Fibroblast of skin of right quadriceps (primary cell): Measurements from ENCODE around the gene ALOX15.
"Not testable (repeated sequence)": the region's sequence is repeated elsewhere in the genome, so short reads cannot be mapped to it uniquely, and the experiment has no call there.

Experiments used
- DNase-seq: peaks from one replicate; pipeline ENCODE4 v3.0.0-alpha.2; 2013

ALOX15 gene

DNA sequence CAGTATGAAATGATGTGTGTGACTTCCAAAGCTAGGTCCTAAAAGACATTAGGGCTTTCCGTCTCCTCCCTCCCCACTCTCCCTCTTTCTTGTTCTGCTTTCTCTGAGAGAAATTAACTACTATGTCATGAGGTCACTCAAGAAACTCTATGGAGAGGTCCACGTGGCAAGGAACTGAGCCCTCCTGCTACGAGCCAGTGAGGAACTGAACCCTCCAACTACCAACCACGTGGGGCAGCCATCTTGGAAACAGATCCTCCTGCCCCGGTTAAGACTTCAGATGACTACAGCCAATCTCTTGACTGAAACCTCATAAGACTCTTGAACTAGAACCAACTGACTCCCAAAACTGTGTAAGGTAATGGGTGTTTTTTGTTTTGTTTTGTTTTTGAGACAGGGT lies 4.2 kb upstream of the ALOX15 start:
- DNase-seq: no peak

DNA sequence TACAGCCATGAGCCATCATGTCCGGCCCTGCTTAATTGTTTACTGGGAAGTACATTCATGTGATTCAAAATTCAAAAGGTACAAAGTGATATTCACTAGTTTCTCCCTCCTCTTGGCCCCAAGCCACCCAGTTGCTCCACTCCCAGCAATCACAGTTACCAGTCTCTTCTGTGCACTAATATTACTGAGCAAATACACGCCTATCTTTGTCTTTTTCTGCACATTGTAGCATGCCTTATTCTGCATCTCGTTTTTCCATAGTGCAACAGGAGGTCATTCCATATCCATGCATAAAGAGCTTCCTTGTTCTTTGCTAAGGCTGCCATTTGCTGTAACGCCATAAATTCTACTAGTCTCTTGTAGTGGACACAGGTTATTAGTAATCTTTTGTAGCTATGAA lies 2.2 kb upstream of the ALOX15 start:
- DNase-seq: no peak

DNA sequence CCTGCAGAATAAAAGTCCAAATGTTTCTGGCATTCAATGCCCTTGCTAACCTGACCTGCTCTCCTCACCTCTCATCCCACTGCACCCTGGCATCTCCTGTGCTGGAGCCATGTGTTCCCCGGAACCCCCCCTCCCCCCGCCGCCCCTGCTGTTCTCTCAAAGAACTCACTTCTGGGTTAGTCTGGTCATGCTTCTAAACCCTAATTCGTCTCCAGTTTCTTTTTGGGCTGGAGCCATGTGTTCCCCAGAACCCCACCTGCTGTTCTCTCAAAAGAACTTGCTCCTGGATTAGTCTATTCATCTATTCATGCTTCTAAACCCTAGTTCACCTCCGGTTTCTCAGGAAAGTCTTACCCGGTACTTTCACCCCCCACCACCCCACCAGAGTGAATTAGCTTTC lies 808 bp upstream of the ALOX15 start:
- no peak for DNase-seq

DNA sequence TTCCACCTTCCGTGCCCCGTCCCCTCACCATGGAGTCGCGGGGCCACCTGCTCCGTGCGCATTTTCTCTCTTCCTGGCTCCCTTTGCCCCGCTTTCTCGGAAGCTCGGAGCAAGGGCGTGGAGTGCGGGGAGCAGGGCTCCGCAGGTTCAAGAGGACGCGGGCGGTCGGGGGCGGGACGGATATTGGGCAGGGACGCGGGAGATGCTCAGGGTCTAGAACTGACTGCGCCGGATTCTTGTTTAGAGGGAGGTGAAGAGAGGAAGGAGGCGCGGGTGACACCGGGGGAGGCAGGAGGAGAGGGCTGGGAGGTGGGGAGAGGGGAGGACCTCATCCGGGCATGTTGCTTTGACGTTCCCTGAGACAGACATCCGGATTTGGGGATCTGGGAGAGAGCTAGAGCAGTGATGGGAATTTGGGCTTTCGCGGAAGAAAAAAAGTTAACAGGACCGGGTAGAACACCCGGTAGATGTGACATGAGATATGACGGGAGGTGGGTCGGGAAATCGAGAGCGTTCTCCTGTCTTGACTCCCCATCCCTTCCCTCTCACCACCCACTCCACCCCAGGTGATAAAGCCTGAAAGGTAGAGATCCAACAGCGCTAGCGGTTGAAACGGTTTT lies 799 bp downstream of the ALOX15 start:
- DNase-seq: not testable (repeated sequence)

DNA sequence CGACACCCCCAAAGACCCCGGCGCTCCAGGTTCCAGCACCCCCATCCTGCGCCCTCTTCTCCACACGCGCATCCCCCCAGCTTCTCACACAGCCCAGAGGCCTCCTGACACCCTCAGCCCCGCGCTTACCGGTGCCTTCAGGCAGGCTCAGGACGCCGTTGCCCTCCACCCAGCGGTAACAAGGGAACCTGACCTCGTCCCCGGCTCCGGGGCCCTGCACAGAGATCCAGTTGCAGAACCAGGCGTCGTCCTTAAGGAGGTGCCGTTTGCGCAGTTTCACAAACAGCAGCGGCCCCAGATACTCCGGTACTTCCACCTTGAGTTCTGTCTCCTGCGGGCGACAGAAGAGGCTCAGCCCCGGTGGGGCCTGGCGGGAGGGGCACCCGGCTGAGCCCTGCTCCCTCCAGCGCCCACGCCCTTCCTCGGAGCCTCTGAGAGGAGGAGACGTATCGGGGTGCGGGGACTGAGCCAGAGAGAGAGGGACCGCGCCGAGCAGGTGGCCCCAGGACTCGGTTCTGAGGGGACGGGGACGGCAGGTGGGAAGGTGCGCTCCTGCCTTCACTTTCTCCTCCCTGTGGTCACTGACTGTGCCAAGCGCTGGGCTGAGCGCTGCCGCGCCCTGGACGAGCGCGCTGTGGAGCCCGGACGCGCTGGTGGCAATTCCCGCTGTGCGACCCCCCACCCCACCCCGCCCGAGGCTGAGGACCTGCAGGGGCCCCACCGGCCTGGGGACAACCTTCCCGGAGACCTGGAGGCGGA lies 2.0 kb downstream of the ALOX15 start:
- DNase-seq: not testable (repeated sequence)

GRCh38 chr17:4638766-4639165 lies 2.7 kb downstream of the ALOX15 start:
- not testable (repeated sequence) for DNase-seq

DNA sequence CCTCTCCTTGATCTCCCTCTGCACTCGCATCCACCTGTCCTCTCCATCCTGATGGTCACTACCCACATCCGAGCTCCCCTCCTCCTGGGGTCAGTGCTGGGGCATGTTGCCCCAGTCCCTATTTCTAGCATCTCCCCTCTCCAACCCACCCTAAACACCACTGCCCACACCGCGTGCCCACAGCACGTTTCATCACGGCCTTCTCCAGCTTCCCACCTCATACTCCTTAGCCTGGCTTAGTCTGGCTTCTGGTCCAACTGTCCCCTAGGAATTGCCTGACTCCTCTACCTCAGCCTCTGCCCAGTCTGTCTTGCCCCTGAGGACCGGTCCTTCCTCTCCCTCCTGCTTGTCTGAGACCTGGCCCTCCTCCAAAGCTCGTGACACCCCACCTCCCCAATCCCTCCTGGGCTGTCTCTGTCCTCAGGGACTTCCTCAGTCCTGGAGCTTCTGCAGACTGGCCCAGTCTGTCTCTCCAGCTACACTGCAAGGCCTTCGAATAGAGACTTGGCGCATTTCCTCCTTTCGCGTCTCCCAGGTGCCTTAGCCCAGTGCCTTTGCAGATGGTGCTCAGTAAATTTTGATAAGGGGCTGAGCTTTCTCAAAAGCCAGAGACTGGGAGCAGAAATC lies 4.9 kb downstream of the ALOX15 start:
- no peak for DNase-seq

- no peak for DNase-seq
Observed at GRCh38 chr17:4635823-4636375, 5.6 kb downstream of the ALOX15 start.

GRCh38 chr17:4634976-4635375 lies 6.5 kb downstream of the ALOX15 start:
- DNase-seq: no peak

DNA sequence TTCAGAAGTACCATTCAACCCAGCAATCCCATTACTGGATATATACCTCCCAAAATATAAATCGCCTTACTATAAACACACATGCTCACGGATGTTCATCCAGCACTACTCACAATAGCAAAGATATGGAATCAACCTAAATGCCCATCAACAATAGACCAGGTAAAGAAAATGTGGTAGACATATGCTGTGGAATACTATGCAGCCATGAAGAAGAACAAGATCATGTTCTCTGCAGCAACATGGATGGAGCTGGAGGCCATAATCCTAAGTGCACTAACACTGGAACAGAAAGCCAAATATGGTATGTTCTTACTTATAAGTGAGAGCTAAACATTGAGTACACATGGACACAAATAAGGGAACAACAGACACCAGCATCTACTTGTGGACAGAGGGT lies 7.8 kb downstream of the ALOX15 start:
- DNase-seq: no peak

- DNase-seq: no peak
Observed at GRCh38 chr17:4632581-4632920, 8.9 kb downstream of the ALOX15 start.

DNA sequence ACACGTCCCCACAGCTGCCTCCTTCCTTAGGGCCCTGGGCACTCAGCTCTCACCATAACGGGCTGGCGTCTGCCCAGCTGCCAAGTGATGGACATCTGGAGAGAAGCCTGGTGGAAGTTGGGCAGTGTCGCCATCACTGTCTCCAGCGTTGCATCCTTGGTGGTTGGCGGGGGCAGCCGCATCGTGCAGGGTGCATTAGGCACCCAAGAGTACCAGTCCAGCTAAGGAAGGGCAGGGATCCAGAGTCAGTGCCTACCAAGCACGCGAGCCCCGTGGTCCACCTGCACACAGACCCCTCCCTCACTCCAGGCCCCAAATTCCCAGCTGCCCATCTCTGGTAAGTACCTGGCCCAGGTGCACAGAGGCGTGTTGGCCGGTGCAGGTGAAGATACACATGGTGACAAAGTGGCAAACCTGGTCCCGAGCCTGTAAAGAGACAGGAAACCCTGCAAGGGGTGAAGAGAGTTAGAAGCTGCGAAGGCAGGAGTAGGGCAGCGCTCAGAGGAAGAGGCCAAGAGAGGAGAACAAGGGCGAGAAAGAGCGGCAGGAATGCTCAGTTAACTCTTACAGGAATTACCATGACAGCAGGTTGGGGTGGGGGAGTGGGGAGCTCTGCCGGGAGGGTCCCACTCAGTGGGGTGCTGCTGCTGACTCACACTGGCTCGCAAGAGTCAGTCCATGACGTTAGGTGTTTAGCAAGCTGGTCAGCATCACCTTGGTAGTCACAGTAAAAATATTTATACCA lies 9.5 kb downstream of the ALOX15 start:
- peak; percentile 23 for DNase-seq

DNA sequence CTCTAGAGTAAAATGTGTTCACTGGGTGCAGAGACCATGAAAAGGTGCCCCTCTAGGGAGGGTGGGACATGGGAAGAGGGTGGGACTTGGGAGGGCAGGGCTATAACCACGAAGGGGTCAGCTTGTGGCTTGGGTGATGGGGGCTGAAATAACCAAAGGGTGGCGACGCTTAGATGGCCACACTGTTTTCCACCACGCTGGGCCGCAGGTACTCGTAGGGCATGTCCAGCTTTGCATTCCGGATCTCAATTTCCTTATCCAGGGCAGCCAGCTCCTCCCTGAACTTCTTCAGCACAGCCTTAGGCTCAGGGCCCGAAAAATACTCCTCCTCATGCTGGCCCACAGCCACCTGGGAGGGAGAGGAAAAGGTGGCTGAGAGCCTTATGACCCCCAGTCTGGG lies 10.0 kb downstream of the ALOX15 start:
- no peak for DNase-seq

GRCh38 chr17:4626734-4627256 lies 14.7 kb downstream of the ALOX15 start:
- DNase-seq: no peak

- peak; percentile 4 for DNase-seq
Observed at GRCh38 chr17:4625181-4625617, 16.3 kb downstream of the ALOX15 start.

- DNase-seq: peak; percentile 51
Observed at GRCh38 chr17:4624451-4624911, 17.0 kb downstream of the ALOX15 start.

DNA sequence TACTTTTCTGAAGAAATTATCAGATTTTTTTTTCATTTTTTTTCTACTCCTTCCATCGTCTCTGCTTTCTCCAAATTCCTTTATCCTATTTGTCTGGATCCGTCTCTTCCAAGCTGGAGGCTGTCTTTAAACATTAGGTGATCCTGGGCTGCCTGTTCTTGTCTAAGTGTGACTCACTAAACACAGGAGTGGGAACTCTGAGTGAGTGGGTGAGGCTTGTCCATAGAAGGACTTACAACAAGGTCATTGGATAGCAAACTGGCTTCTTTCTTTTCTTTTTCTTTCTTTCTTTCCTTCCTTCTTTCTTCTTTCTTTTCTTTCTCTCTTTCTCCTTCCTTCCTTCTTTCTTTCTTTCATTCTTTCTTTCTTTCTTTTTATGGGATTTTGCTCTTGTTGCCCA lies 18.2 kb downstream of the ALOX15 start:
- DNase-seq: peak; percentile 10

DNA sequence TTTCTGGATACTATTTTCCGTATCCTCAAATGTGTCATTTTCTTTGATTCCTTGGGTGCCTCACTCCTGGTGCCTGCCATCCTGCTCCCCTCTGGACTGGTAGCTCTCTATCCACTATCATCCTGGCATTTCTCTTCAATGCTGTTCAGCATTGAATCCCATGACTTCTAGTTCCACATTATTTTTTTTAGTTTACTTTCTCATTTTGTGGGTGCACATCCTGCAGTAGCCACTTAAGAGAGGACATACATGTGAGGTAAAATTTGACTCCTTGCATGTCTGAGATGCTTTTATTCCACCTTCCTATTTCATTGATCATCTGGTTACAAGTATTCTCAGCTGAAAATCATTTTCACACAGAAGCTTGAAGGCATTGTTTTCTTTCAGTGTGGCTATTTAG lies 19.1 kb downstream of the ALOX15 start:
- DNase-seq: no peak

- DNase-seq: no peak
Observed at GRCh38 chr17:4620531-4621101, 20.9 kb downstream of the ALOX15 start.

DNA sequence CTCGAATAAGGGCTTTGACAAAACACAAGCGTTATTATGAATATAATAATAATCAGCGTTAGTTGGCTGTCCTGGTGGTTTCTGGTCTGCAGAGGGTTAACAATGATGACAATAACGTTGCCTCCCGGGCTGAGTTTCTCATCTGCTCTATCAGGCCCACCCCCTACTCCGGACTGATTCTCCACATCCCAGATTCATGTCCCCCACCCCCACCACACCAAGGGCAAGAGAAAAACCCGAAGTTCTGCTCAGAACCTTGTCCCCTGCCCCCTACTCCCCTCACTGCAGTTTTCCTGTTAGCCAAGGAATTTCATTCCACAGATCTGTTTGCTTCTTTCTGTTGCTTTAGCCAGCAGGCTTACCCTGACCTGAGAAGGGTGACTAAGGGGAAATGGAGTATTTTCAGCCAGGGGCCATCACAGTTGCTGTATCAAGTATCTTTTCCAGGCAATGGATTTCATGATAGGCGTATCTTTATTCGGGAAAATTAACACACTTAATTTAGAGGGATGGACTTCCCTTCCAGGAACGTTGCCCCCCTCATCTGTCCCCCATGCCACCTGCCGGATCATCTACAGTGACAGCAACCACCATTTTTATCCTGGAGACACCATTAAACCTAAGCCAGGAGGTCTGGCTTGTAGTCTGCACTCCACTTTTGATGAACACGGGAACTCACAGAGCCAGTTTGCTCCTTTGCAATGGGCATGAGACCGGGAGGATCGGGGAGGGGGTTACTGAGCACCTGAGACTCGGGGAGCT lies 23.7 kb downstream of the ALOX15 start:
- DNase-seq: no peak

GRCh38 chr17:4617090-4617489 lies 24.4 kb downstream of the ALOX15 start:
- DNase-seq: no peak

- no peak for DNase-seq
Observed at GRCh38 chr17:4616476-4616875, 25.0 kb downstream of the ALOX15 start.
